Left ventricle myocardium inferior (tissue), 1 donor: Measurements from ENCODE around the gene RAPGEF4. TPM values are rescaled to one million over a fixed set of nuclear protein-coding genes. Genes with fewer than 3 reads are reported as not detected.
A peak's percentile ranks its signal among the peaks of the same experiment; 100 is the strongest.

Source experiments
- DNase-seq: peaks from one replicate; pipeline ENCODE4 v3.0.0-alpha.2; 2020
- H3K27ac ChIP-seq: fragments of 200-600 bp; replicated peaks from 2 replicates; pipeline ENCODE4 v1.8.0; 2021
- H3K27me3 ChIP-seq: fragments of 200-600 bp; 2 replicates; pipeline ENCODE4 v1.8.0; 2021; ENCODE audit warnings: low read depth
- H3K36me3 ChIP-seq: fragments of 200-600 bp; 2 replicates; pipeline ENCODE4 v1.8.0; 2021
- H3K4me1 ChIP-seq: fragments of 200-600 bp; 2 replicates; pipeline ENCODE4 v1.8.0; 2021
- H3K4me3 ChIP-seq: fragments of 200-600 bp; 2 replicates; pipeline ENCODE4 v1.8.0; 2021; ENCODE audit warnings: mild to moderate bottlenecking, moderate library complexity
- H3K9me3 ChIP-seq: fragments of 200-600 bp; replicated peaks from 2 replicates; pipeline ENCODE4 v1.8.0; 2021
- CTCF ChIP-seq: fragments of 200-600 bp; IDR thresholded peaks from 2 replicates; pipeline ENCODE4 v1.8.0; 2021; ENCODE audit warnings: antibody characterized with exemption, mild to moderate bottlenecking, borderline replicate concordance
- intact Hi-C: fragments of 100-400 bp; cut with micrococcal nuclease; formaldehyde crosslinking; loops from one replicate; pipeline ENCODE4 v1.11.0; 2022
- total RNA-seq: library from RNA; stranded (reverse); fragmentation: NEBNext Ultra II Directional; extraction: Animal tissue kit (Norgen Biotek cat#: 25700); gene quantifications from one replicate; pipeline ENCODE4 v1.2.1, GENCODE V29; 2021
- donor health status: DM: no; HTN: yes; CAD: no; lungs with severe emphysema.

Gene RAPGEF4
- total RNA-seq, 1 donor from 2014 or later, result 3.7 TPM

- no peak for TF ChIP-seq CTCF
- intact Hi-C loops, result no loop called here
- DNase-seq, result no peak
- peaks cover 22% of the 10 kb centered on the region for H3K4me1 ChIP-seq
- H3K27ac ChIP-seq, result no peak overlapping the region
- no peaks in the 10 kb centered on the region for H3K27me3 ChIP-seq
- H3K9me3 ChIP-seq, result no peaks in the 10 kb centered on the region
- no peaks in the 10 kb centered on the region for H3K36me3 ChIP-seq
- no peak overlapping the region for H3K4me3 ChIP-seq
These were observed 315.0 kb downstream of the RAPGEF4 start for GRCh38 chr2:173050684-173051083.

GRCh38 chr2:173051463-173052215, 316.0 kb downstream of the RAPGEF4 start:
- no peak for TF ChIP-seq CTCF
- H3K4me3 ChIP-seq, result no peak overlapping the region
- H3K4me1 ChIP-seq, result peaks cover 24% of the 10 kb centered on the region
- H3K27me3 ChIP-seq, result no peaks in the 10 kb centered on the region
- no peaks in the 10 kb centered on the region for H3K9me3 ChIP-seq
- no peak overlapping the region for H3K27ac ChIP-seq
- DNase-seq, result no peak
- intact Hi-C loops, result no loop called here
- H3K36me3 ChIP-seq, result no peaks in the 10 kb centered on the region

- no peaks in the 10 kb centered on the region for H3K9me3 ChIP-seq
- no peak for TF ChIP-seq CTCF
- peaks cover 28% of the 10 kb centered on the region for H3K4me1 ChIP-seq
- H3K27me3 ChIP-seq, result no peaks in the 10 kb centered on the region
- DNase-seq, result no peak
- H3K27ac ChIP-seq, result no peak overlapping the region
- no peaks in the 10 kb centered on the region for H3K36me3 ChIP-seq
- intact Hi-C loops, result no loop called here
- no peak overlapping the region for H3K4me3 ChIP-seq
These were observed 317.5 kb downstream of the RAPGEF4 start for GRCh38 chr2:173053043-173053699.

- no peak for DNase-seq
- Histone ChIP-seq H3K4me3 (no peak overlapping the region), H3K27me3 (no peaks in the 10 kb centered on the region), H3K27ac (no peak overlapping the region), H3K36me3 (no peaks in the 10 kb centered on the region), H3K4me1 (peaks cover 18% of the 10 kb centered on the region), H3K9me3 (no peaks in the 10 kb centered on the region)
- no peak for TF ChIP-seq CTCF
- intact Hi-C loops, result no loop called here
These were observed 318.8 kb downstream of the RAPGEF4 start for GRCh38 chr2:173054466-173054865.

- H3K27me3 ChIP-seq, result no peaks in the 10 kb centered on the region
- TF ChIP-seq CTCF, result no peak
- H3K9me3 ChIP-seq, result no peaks in the 10 kb centered on the region
- DNase-seq, result no peak
- H3K4me1 ChIP-seq, result peaks cover 25% of the 10 kb centered on the region
- H3K4me3 ChIP-seq, result no peak overlapping the region
- H3K27ac ChIP-seq, result peak overlapping the region; percentile 28
- no peaks in the 10 kb centered on the region for H3K36me3 ChIP-seq
- intact Hi-C loops, result no loop called here
These were observed 321.2 kb downstream of the RAPGEF4 start for GRCh38 chr2:173056705-173057364.
